GM12864 (cell line): Measurements from ENCODE around the gene AXIN1.

Source experiments
- DNase-seq: peaks from one replicate; pipeline ENCODE4 v3.0.0-alpha.2; 2011; ENCODE audit warnings: low read depth
- H3K4me3 ChIP-seq: 2 replicates; pipeline ENCODE4 v1.5.1; 2011; ENCODE audit warnings: mild to moderate bottlenecking, low read depth, low read length, control low read depth
- TF ChIP-seq, protein P1 (sequence below): IDR thresholded peaks from 2 replicates; pipeline ENCODE4 v1.5.1; 2011; ENCODE audit warnings: low read depth, mild to moderate bottlenecking, moderate library complexity, low read length, control low read depth, inconsistent platforms; ENCODE audit errors: missing control alignments

Gene AXIN1

DNA sequence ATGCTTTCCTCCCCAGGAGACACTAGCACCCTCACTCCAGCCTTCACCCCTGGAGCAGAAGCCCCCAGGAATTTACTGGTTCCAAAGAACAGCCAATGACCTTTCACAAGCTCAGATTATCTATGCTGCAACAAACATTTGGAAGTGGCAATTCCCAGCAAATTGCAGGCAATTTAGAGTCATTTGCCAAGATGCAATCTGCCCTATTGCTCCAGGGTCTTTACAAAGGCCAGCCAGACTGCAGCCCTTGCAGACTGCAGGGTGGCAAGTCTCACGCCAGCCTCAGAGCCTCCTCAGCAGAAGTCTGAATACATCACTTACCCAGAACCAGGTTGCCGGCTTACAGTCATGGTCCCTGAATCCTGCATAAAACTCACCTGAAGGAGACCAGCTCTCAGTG is 21.8 kb downstream of the AXIN1 start:
- no peak for DNase-seq
- TF ChIP-seq, protein P1, sequence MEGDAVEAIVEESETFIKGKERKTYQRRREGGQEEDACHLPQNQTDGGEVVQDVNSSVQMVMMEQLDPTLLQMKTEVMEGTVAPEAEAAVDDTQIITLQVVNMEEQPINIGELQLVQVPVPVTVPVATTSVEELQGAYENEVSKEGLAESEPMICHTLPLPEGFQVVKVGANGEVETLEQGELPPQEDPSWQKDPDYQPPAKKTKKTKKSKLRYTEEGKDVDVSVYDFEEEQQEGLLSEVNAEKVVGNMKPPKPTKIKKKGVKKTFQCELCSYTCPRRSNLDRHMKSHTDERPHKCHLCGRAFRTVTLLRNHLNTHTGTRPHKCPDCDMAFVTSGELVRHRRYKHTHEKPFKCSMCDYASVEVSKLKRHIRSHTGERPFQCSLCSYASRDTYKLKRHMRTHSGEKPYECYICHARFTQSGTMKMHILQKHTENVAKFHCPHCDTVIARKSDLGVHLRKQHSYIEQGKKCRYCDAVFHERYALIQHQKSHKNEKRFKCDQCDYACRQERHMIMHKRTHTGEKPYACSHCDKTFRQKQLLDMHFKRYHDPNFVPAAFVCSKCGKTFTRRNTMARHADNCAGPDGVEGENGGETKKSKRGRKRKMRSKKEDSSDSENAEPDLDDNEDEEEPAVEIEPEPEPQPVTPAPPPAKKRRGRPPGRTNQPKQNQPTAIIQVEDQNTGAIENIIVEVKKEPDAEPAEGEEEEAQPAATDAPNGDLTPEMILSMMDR: no peak
- no peak overlapping the region for H3K4me3 ChIP-seq

DNA sequence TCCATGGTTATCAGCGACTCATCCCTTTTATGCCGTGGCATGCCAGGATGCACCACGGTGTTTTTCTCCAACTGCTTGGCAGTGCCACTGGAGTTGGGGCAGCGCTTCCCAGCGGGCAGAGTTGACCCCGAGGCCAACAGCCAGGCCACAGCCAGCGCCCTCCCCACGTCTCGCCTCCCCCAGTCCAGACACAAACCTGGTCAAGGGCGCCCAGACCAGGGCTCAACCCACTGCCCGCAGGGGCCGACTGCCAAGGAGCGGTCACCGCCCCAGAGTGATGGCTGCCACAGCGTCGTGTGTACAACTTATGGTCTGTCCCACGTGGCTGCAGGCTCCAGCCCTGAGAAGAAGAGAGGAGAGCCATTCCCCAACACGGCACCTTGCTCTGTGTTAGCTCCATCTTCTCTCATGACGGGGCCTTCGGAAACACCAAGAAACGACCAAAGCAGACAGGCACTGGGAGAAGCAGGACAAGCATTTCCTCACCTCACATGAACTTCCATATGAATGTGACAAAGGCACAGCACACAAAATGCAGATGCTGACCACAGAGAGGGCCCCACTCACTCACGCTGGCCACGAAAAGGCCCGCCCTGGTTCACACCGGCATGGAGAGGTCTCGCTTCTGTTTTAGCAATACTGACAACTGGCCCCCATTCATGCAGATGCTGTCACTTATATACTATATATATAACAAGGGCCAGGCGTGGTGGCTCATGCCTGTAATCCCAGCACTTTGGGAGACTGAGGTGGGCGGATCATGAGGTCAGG is 27.0 kb downstream of the AXIN1 start:
- TF ChIP-seq, protein P1: no peak
- H3K4me3 ChIP-seq: peak overlapping the region; percentile 39

DNA sequence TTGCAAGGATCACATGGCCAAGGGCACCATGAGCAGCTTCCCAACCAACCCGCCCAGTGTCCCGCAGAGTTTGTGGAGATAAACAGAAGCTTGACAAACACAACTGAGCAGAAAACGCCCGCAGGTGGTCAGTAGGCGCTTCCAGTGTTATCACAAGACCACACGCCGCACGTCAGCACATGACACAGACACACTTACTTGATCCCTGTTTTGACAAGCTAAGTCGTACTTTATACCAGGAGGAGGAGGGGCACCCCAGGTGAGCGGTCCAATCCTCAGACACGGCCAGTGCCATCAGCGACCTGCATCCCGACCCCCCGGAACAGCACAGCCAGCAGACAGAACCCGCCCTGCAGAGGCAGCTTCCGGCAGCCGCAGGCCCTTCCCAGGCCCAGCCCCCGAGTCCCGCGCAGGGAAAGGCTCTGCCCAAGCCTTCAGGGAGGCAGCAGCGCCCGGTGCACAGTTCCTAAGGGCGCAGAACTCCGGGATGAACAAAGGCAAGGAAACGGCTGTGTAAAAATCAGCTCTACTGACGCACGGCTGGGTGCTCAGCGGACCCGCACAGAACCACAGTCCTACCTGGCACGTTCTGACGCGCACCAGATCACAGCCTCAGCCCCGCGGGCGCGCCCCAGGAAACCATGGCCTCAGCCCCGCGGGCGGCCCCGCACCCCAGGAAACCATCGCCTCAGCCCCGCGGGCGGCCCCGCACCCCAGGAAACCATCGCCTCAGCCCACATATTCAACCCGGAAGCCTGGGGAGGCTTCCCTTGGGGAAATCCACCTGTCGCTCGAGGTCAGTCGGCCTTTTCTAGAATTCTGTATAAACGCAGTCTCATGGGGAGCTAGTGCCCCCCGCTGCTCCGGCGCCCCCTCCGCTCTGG is 27.8 kb downstream of the AXIN1 start:
- TF ChIP-seq, protein P1: no peak
- peak overlapping the region; percentile 39 for H3K4me3 ChIP-seq
- DNase-seq: no peak

More for the DNA sequence above, 27.0 kb downstream of the AXIN1 start:
- no peak for DNase-seq

DNA sequence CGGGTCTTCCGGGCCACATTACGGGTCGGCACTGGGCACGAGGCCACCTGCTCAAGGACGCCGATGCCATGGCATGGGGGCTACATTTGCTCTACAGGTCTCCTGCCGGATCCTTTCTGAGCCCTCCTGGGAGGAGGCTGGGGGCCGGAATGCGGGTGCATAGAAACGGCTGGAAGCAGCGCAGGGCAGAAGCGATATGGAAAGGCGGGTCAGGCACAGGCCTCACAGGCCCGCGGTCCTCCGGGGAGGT is 28.4 kb downstream of the AXIN1 start:
- TF ChIP-seq, protein P1: no peak
- DNase-seq: no peak
- H3K4me3 ChIP-seq: no peak overlapping the region

DNA sequence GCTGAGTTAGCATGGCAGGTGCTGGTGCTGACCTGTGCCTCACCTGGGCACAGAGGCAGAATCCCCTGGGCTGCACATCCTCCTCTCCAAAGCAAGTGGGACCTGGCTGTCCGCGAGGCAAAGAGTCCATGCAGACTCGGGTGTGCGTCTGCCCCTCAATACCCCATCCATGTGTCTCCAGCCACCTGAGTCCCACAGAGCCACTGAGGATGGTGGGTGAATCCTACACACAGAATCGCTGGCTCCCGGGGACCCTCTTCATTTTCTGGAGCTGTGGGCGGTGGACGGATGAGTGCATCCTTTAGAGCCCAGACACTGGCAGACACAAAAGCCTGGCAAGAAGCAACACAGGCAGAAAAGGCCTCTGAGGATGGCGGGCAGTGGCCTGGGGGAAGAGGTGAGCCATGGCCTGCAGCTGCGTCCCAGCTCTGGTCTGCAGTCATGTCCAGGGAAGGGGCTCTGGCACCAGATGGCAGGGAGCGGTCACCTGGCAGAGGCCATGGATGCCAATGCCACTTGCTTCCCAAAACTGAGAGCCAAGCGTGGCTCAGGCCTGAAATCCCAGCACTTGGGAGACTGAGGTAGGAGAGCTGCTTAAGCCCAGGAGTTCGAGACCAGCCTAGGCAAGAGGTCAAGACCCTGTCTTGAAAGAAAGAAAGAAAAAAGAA is 29.9 kb downstream of the AXIN1 start:
- no peak for DNase-seq
- TF ChIP-seq, protein P1: no peak
- no peak overlapping the region for H3K4me3 ChIP-seq

DNA sequence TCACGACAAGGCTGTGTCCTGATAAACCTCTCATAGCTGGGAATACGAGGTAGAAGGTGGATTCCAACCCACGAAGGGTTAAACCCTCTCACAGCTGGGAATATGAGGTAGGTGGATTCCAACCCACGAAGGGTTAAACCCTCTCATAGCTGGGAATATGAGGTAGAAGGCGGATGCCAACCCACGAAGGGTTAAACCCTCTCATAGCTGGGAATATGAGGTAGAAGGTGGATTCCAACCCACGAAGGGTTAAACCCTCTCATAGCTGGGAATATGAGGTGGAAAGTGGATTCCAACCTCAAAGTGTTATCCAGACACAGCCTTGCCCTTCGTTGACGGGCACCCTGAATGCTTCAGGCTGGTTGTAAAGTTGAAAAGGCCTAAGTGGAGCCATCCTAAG is 31.0 kb downstream of the AXIN1 start:
- TF ChIP-seq, protein P1: no peak
- H3K4me3 ChIP-seq: no peak overlapping the region
- DNase-seq: no peak
